LHCN-M2 (cell line): ENCODE results near the gene RNF32. TPM values are rescaled to one million over a fixed set of nuclear protein-coding genes. Genes with fewer than 3 reads are reported as not detected.
"Not testable (repeated sequence)": the region's sequence is repeated elsewhere in the genome, so short reads cannot be mapped to it uniquely, and the experiment has no call there.

Experiments used
- DNase-seq: peaks from one replicate; pipeline ENCODE4 v3.0.0-alpha.2; 2012; ENCODE audit warnings: low read depth
- total RNA-seq: library from RNA; depleted of rRNA; stranded (reverse); fragments of >200 nt; gene quantifications from 2 replicates; pipeline ENCODE4 v1.2.3, GENCODE V29; 2014

The RNF32 gene
- total RNA-seq, 1 experiment from 2014 or later: 4.1 TPM

DNA sequence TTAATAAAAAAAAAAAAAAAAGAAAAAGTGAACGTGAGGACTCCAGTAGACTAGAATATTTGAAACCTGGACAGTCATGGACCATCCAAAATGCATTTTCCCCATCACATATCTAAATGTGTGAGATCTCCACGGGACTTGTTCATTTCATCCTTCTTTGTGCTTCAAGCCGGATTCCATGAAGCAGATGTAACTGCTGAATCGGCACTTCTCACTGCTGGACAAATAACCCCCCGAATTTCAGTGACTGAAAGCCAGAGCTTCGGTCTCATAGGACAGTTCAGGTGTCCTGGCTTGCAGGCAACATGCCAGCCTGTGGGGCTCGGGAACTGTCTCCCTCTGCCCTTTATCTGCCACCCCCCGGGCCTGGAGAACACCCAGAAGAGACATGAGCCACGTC lies 33.3 kb downstream of the RNF32 start:
- no peak for DNase-seq

DNA sequence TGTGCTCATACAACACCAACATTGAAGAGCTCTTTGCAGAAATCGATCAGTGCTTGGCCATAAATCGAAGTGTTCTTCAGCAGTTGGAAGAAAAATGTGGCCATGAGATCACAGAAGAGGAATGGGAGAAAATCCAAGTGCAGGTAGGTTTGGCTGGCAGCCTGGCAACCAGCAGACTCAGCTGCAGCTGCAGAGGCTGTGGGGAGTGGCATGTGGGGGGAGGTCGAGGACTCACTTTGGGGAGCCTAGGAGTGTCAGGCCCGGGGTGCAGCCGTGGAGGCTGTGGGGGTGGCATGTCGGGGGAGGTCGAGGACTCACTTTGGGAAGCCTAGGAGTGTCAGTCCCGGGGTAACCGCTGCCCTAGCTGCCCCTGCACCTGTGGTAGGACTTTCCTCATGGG lies 35.1 kb downstream of the RNF32 start:
- DNase-seq: no peak

DNA sequence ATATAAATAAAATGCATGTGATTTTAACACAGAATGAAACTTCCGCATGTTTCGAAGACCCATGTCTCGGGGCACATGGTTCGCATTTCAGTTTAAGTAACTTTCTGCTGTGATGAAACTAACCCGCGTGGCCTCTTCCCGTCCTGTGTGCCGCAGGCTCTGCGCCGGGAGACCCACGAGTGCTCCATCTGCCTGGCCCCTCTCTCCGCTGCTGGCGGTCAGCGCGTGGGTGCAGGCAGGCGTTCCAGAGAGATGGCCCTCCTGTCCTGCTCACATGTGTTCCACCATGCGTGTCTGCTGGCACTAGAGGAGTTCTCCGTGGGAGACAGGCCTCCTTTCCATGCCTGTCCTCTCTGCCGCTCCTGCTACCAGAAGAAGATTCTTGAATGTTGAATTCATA lies 35.7 kb downstream of the RNF32 start:
- no peak for DNase-seq

GRCh38 chr7:156677374-156678054 lies 36.9 kb downstream of the RNF32 start:
- no peak for DNase-seq

- peak; percentile 44 for DNase-seq
Observed at GRCh38 chr7:156680281-156680680, 39.7 kb downstream of the RNF32 start.

- DNase-seq: no peak
Observed at GRCh38 chr7:156682928-156683327, 42.4 kb downstream of the RNF32 start.

GRCh38 chr7:156684251-156684650 lies 43.7 kb downstream of the RNF32 start:
- DNase-seq: no peak

- no peak for DNase-seq
Observed at GRCh38 chr7:156684661-156685060, 44.1 kb downstream of the RNF32 start.

DNA sequence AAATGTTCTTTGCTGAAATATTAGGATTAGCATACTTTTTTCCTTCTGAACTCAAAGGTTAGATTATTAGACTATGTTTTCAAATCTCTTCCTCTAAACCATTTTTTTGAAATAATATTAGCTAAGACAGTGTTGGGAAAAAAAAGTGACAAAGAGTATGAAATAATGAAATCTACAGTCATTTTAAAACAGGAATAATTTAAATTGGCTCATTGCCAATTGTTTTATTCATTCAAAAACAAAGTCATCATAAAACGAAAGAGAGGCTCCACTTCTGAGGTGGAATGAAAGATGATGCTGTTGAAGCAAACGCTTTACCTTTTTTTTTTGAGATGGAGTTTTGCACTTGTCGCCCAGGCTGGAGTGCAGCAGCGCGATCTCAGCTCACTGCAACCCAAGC lies 51.2 kb downstream of the RNF32 start:
- DNase-seq: no peak

DNA sequence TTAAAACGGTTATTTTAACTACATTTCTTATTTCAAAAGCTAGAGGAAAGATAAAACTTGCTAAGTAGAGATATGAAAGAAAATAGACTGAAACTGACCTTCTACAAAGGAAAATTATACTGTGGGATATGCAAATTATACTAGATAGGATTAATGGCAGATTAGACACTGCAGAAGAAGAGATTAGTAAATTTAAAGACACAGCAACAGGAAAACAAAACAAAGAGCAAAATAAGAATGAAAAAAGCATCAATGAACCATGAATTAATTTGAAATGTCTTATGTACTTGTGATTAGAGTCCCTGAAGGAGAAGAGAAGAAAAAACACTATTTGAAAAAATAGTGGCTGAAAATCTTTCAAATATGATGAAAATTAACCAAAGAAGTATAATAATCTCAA lies 52.3 kb downstream of the RNF32 start:
- no peak for DNase-seq

DNA sequence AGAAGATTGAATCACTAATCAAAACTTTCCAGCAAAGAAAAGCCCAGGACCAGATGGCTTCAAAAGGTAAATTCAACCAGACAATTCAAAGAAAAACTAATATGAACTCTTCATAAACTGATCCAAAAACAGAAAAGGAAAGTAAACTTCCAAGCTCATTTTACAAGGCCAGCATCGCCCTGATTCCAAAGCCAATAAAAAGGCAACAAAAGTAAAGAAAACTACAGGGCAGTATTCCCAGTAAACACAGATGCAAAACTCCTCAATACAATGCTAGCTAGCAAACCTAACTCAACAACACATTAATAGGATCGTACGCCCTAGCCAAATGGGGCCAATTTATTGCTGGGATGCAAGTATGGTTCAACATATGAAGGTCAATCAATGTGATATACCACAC lies 53.1 kb downstream of the RNF32 start:
- no peak for DNase-seq

- DNase-seq: not testable (repeated sequence)
Observed at GRCh38 chr7:156697283-156697682, 56.7 kb downstream of the RNF32 start.

DNA sequence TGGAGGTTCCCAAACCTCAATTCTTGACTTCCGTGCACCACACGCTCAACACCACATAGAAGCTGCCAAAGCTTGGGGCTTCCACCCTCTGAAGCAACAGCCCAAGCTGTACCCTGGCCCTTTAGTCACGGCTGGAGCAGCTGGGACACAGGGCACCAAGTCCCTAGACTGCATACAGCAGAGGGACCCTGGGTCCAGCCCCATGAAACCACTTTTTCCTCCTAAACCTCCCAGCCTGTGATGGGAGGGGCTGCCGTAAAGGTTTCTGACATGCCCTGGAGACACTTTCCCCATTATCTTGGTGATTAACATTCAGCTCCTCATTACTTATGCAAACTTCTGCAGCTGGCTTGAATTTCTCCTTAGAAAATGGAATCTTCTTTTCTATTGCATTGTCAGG lies 57.9 kb downstream of the RNF32 start:
- not testable (repeated sequence) for DNase-seq

DNA sequence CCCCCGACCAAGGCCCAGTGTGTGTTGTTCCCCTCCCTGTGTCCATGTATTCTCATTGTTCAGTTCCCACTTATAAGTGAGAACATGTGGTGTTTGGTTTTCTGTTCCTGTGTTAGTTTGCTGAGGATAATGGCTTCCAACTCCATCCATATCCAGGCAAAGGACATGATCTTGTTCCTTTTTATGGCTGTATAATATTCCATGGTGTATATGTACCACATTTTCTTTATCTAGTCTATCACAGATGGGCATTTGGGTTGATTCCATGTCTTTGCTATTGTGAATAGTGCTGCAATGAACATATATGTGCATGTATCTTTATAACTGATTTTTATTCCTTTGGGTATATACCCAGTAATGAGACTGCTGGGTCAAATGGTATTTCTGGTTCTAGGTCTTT lies 61.2 kb downstream of the RNF32 start:
- not testable (repeated sequence) for DNase-seq

DNA sequence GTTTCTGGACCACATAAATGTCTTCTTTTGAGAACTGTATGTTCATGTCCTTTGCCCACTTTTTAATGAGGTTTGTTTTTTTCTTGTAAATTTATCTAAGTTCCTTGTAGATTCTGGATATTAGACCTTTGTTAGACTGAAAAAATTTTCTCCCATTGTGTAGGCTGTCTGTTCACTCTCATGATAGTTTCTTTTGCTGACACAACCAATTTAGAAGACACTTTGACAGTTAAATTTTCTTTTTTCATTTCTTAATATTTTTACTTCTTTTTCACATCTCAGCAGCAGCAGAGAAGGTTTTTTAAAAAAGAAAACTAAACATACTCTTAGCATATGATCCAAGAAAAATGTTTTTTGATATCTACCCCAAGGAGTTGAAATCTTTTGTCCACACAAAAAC lies 61.8 kb downstream of the RNF32 start:
- DNase-seq: no peak

GRCh38 chr7:156703209-156703608 lies 62.6 kb downstream of the RNF32 start:
- DNase-seq: no peak

- DNase-seq: no peak
Observed at GRCh38 chr7:156703773-156704482, 63.4 kb downstream of the RNF32 start.

GRCh38 chr7:156722043-156722826 lies 81.7 kb downstream of the RNF32 start:
- peak; percentile 93 for DNase-seq

DNA sequence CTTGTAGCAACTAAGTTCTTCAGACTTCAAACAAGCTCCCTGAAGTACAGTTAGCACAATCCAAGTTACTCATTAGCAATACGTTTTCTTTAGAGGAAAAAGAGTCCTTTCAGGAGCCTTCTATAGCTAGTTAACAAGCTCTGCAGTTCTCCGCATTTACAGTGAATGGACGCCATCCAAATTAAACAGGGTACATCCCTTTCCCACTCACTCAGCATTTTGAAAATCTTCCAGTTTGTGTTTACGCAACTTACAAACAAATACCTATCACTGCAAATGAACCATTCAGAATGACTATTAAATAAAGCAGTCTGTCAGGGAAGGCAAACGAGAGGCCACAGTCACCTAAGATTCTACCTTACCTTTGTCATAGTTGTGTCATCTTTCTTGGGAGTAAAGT lies 84.5 kb downstream of the RNF32 start:
- DNase-seq: peak; percentile 20

GRCh38 chr7:156725936-156726335 lies 85.4 kb downstream of the RNF32 start:
- DNase-seq: peak; percentile 14
